Body of pancreas (tissue), 4 donors: ENCODE data around the gene MED25. TPM values are rescaled to one million over a fixed set of nuclear protein-coding genes. Genes with fewer than 3 reads are reported as not detected.

Experiments used
- ATAC-seq: fragments of 150-250 bp; one replicate; pipeline ENCODE4 v1.9.1; 2016
- DNase-seq, 4 donors: peaks; one replicate each; pipeline ENCODE4 v3.0.0-alpha.2; 2019
- H3K27ac ChIP-seq, 4 donors: fragments of 200-600 bp; sonication (generic); 1 replicate in 3 of 4; 2 replicates in 1 of 4; pipeline versions ENCODE4 v1.5.1 to v1.6.1; 2016 to 2019; ENCODE audit warnings: mild to moderate bottlenecking in 1 of 4, mixed read lengths in 1 of 4, moderate library complexity in 1 of 4
- H3K27me3 ChIP-seq, 2 donors: fragments of 200-600 bp; sonication (generic); one replicate each; pipeline ENCODE4 v1.6.0; 2016; ENCODE audit warnings: mild to moderate bottlenecking in 1 of 2
- H3K36me3 ChIP-seq, 2 donors: fragments of 200-600 bp; sonication (generic); replicated peaks in 1 of 2; 2 replicates each; pipeline ENCODE4 v1.5.1; 2016; ENCODE audit warnings: low read depth in 2 of 2; ENCODE audit not compliant: insufficient read depth in 1 of 2
- H3K4me1 ChIP-seq: fragments of 200-600 bp; sonication (generic); one replicate; pipeline ENCODE4 v1.6.0; 2016
- H3K4me3 ChIP-seq, 2 donors: fragments of 200-600 bp; sonication (generic); 1 replicate in 1 of 2; 2 replicates in 1 of 2; pipeline ENCODE4 v1.5.1; 2016 to 2019
- H3K9me3 ChIP-seq, 3 donors: fragments of 200-600 bp; sonication (generic); 1 replicate in 2 of 3; 2 replicates in 1 of 3; pipeline ENCODE4 v1.5.1; 2016
- POLR2A ChIP-seq, 3 donors: fragments of 450-650 bp; IDR thresholded peaks; one replicate each; pipeline ENCODE4 v1.6.1; 2016; ENCODE audit warnings: antibody characterized with exemption in 3 of 3, mild to moderate bottlenecking in 2 of 3
- WGBS, 2 donors: methylation state at CpG; one replicate each; pipeline ENCODE4 v1.1.5; 2017; 5-methylcytosine and 5-hydroxymethylcytosine counted together
- intact Hi-C: fragments of 100-400 bp; cut with DNase I; formaldehyde crosslinking; loops from one replicate; pipeline ENCODE4 v1.15.1; 2023
- total RNA-seq, 2 donors: library from RNA; depleted of rRNA; stranded (reverse); fragments of >200 nt; gene quantifications; one replicate each; pipeline ENCODE4 v1.1.0, GENCODE V29; 2016
- TF ChIP-seq, protein P1 (sequence below), 7 experiments: fragments of 450-650 bp in 4 of 7; fragments of 200-600 bp in 3 of 7; sonication (generic) in 3 of 7; IDR thresholded peaks; one replicate each; pipeline ENCODE4 v1.5.1; 2016 to 2019; ENCODE audit warnings: antibody characterized with exemption in 7 of 7

The MED25 gene
- total RNA-seq, 2 donors from 2014 or later: 15.8 to 16.9 TPM

DNA sequence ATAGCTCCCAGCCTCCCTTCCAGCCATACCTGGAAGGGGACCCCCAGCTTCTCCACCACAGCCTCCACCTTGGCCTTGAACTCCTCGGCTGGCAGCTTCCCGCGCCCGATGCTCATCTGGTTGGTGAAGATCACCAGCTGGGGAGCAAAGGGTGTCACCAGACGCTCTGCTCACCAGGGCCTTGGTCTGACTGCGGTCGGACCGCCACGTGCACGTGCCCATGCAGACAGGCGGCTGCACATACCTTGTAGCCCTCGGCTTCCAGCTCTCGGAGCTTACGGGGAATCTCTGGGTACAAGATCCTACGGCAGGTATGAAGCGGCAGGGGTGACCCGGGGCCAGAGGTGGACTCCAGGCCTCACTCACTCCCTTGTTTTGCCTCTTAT lies 45.8 kb downstream of the MED25 start:
- 70 to 85% methylated on average over 3 to 17 of the region's 17 CpGs for WGBS, 2 donors
- DNase-seq (no peak), ATAC-seq (no peak)
- Histone ChIP-seq H3K9me3 (no peaks in the 10 kb centered on the region), H3K4me3 (no peak overlapping the region), H3K27ac (no peak overlapping the region), H3K36me3 (peaks cover 13 to 14% of the 10 kb centered on the region in 2 donors), H3K4me1 (peaks cover 37% of the 10 kb centered on the region), H3K27me3 (no peaks in the 10 kb centered on the region)
- TF ChIP-seq, protein P1, sequence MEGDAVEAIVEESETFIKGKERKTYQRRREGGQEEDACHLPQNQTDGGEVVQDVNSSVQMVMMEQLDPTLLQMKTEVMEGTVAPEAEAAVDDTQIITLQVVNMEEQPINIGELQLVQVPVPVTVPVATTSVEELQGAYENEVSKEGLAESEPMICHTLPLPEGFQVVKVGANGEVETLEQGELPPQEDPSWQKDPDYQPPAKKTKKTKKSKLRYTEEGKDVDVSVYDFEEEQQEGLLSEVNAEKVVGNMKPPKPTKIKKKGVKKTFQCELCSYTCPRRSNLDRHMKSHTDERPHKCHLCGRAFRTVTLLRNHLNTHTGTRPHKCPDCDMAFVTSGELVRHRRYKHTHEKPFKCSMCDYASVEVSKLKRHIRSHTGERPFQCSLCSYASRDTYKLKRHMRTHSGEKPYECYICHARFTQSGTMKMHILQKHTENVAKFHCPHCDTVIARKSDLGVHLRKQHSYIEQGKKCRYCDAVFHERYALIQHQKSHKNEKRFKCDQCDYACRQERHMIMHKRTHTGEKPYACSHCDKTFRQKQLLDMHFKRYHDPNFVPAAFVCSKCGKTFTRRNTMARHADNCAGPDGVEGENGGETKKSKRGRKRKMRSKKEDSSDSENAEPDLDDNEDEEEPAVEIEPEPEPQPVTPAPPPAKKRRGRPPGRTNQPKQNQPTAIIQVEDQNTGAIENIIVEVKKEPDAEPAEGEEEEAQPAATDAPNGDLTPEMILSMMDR (IDR thresholded peaks at IDR 0.05): no peak
- TF ChIP-seq POLR2A (IDR thresholded peaks at IDR 0.05): no peak
- intact Hi-C loops: no loop called here

DNA sequence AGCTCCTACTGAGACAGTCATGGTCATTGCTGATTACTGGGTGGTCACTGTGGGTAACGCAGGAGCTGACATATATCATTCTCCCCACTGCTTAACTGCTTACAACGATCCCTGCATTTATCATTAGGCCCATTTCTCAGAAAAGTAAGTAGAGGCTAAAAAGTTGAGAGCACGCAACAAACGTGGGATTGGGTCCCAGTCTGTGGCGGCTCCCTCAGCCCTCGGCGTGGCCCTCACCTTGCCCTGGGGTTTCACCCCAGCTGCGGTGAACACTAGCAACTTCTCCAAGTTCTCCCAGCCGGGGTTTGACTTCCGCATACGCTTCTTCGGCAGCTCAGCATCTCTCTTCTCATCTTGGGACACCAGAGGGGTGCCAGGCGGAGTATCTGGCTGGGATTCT lies 46.8 kb downstream of the MED25 start:
- Histone ChIP-seq H3K4me1 (peaks cover 42% of the 10 kb centered on the region), H3K36me3 (peaks cover 9 to 11% of the 10 kb centered on the region in 2 donors), H3K27ac (peak overlapping the region in 2 of 4 donors; percentile 91 to 93), H3K4me3 (no peak overlapping the region), H3K27me3 (no peaks in the 10 kb centered on the region), H3K9me3 (no peaks in the 10 kb centered on the region)
- ATAC-seq (no peak), DNase-seq (no peak)
- 81 to 85% methylated on average over 11 to 13 of the region's 13 CpGs for WGBS, 2 donors
- intact Hi-C loops: no loop called here
- TF ChIP-seq, protein P1 (IDR thresholded peaks at IDR 0.05): no peak
- TF ChIP-seq POLR2A (IDR thresholded peaks at IDR 0.05): no peak

DNA sequence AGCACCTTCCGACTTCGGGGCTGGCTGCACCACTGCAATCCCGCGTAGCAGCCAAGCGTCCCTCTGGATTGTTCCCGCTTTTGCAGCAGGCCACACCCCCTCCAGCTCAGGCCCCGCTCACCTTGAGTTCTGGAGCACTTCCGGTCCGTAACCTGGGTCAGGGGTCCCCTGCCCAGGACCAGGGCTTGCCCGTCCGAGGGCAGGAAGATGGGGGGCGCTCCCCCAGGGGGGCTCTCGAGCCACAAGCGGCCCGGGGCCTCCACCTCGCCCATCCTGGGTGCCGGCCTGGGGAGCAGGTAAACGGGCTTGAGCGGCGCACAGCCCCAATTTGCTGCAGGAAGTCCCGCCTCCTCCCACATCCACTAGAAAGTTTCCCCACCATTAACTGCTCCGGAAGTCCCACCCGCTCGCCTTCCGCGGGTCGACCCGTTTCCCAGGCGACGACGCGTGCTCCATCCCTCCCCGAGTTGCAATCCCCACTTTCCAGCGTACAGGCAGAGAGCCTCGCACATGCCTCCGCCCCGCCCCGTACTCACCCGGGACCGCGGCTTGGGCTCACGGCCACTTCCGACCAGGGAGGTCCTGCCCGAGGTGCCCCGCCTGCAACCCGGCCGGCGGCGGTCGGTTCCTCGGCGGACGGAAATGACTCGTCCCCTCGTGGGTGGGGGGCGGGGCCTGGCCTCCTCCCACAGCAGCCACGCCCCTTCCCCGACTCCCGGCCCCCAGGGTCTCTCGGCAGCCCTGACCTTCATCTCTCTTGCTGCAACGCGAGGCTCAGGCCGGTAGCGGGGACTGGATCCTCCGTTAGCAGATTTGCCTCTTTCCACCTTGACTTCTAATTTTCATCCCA lies 49.1 kb downstream of the MED25 start, which contains the start of gene PNKP:
Gene PNKP, minus strand, starts transcription at position 644 of the 850 bp plus-strand sequence. Its CDS starts 372 bp downstream, at position 272.
- peak; percentile 80 to 90 (median 87) for DNase-seq
- Histone ChIP-seq H3K27ac (peak within 1 kb of the TSS; percentile 75 to 93 (median 90)), H3K9me3 (no peaks in the 10 kb centered on the region), H3K4me1 (peaks cover 53% of the 10 kb centered on the region), H3K36me3 (peaks cover 0 to 4% of the 10 kb centered on the region in 2 donors), H3K27me3 (no peaks in the 10 kb centered on the region), H3K4me3 (peak within 1 kb of the TSS; percentile 62 to 77)
- 0 to 1% methylated on average over 37 to 65 of the region's 65 CpGs for WGBS, 2 donors
- intact Hi-C loops: no loop called here
- TF ChIP-seq, protein P1 (IDR thresholded peaks at IDR 0.05): no peak
- peak; percentile 37 to 79 (median 76) for TF ChIP-seq POLR2A (IDR thresholded peaks at IDR 0.05)
- peak; percentile 48 for ATAC-seq

DNA sequence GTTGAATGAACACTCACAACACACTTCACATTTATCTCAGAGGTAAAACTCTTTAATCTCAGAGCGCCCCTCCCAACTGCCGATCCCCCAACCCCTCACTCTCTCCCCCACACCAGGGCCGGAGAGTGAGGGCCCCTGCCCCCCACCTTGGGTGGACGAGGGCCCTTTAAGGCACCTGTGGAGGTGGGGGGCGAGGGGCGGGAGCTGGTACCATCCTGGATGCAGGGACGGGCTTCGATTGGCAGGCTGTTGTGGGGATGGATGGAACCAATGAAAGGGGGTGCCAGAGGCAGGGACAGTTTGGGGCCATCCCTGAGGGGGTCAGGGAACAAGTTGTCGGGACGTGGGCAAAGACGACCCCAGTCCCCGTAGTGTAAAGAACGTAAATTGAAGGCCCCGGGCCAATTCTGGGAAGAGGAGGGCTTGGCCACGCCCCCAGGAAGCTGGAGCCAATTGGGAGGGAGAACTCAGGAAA lies 51.0 kb downstream of the MED25 start:
- no peaks in the 10 kb centered on the region for H3K27me3 ChIP-seq
- DNase-seq: no peak
- peak; percentile 3 for ATAC-seq
- peaks cover 53% of the 10 kb centered on the region for H3K4me1 ChIP-seq
- peak overlapping the region; percentile 70 to 93 (median 84) for H3K27ac ChIP-seq
- no peaks in the 10 kb centered on the region for H3K36me3 ChIP-seq
- H3K4me3 ChIP-seq: no peak overlapping the region
- intact Hi-C loops: no loop called here
- WGBS, 2 donors: 1% methylated on average over 15 of the region's 15 CpGs
- TF ChIP-seq, protein P1 (IDR thresholded peaks at IDR 0.05): no peak
- TF ChIP-seq POLR2A (IDR thresholded peaks at IDR 0.05): no peak
- H3K9me3 ChIP-seq: no peaks in the 10 kb centered on the region
